NCI-H1092 (cell line): Measurements from ENCODE around the gene ASAH2B.
"Not testable (repeated sequence)": the region's sequence is repeated elsewhere in the genome, so short reads cannot be mapped to it uniquely, and the experiment has no call there.

Source experiments
- DNase-seq: peaks from one replicate; lab custom pipeline; 2025; lab: John Stamatoyannopoulos, UW

ASAH2B gene

DNA sequence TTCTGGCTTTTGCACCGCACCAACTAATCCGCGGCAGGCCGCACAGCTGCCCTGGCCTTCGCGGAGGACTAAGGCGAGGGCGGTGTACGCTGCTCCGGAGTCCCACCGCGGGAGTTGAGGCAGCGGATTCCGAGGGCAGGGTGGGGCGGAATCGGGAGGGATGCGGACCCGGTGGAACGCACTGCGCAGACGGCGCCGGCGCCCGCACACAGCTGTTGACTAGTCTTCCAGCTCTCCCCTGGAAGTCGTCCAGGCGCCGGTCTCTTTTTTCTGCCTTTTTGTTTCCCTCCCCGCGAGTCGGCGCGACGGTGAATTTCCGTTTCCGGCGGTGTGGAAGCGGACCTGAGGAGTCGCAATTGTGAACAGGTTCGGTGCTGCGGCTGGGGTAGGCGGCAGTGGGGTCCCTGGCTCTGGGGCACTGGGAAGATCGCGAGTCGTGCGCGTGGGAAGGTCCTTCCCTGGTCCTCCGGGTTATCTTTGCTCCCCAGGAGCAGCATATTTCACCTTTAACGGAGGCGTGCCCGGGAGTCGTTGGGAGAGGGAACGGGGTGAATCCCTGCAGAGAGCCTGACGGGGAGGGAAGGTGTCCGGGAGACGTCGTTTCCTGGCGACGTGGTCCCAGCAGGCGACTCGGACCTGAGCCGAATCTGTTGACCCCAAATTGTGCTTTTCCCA is at the start of gene ASAH2B:
ASAH2B (plus strand) TSS at position 319 of the 675 bp plus-strand sequence. CDS start 5,195 bp downstream, outside the sequence.
- peak; percentile 64 for DNase-seq

DNA sequence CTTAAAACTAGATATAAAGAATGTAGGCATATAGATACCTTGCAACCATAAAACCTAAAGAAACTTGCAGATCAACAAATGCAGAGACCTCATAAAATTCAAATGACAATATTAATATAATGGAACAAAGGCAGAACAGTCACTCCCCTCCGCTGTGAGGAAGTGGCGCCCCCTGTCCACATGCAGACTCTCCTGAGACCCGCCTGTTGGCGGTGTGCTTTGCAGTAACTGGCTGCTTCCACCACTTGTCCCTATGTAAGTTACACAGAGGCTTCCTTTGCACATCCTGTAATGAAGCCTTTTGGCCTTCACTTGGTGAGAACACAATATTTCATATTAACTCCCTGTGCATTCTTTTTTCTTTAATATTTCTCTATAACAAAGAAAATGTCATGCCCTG is 41.9 kb upstream of the ASAH2B start:
- DNase-seq = not testable (repeated sequence)

DNA sequence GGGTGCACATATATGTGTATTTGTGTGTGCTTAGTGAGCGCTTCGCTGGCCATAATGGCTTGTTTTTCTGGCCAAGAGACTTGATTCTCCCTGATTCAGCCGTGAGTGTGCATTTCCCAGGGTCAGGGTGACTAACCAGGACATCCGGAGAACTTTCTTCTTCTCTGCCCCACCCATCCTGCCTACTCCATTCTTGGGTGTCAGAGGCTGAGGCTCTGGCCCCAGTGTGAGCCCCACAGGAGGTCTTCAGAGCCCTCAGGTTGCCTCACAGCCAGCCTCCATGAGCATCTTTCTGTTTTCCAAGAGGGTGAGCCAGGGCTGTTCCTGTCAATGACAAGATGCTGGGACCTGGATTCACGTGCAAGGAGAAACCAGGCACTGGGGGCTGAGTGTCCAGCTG is 37.8 kb upstream of the ASAH2B start:
- DNase-seq = not testable (repeated sequence)

DNA sequence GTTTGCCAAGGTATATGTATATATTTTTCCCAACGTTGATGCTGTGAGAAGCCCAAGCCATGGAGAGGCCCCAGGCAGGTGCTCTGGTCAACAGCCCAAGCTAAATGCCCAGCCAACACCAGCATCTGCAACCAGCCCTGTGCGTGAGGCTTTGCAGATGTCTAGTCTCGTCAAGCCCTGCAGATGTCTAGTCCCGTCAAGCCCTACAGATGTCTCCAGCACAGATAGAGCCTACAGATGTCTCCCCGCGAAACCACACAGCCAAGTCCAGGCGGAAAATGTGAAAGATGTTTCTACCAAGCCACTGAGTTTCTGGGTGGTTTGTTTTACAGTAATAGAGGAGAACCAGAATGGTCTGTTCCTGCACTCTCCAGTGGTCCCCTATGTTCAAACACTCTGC is 36.7 kb upstream of the ASAH2B start:
- not testable (repeated sequence) for DNase-seq

DNA sequence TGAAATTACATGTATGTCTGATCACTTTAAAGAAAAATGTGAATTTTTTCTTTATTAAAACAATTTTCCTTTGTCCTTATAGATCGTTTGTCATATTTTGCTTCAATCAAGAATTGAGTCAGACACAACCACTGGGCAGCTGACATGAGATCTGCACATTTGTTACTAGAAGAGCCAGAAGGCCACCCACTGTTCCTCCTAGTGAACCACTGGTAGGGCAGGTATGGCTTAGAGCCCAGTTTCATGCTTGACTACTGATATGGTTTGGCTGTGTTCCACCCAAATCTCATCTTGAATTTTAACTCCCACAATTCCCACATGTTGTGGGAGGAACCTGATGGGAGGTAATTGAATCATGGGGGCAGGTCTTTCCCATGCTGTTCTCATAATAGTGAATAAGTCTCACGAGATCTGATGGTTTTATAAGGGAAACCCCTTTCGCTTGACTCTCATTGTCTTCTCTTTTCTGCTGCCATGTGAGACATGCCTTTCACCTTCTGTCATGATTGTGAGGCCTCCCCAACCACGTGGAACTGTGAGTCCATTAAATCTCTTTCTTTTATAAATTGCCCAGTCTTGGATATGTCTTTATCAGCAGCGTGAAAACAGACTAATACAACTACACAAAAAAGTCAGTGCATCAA is 35.2 kb upstream of the ASAH2B start:
- peak; percentile 18 for DNase-seq

DNA sequence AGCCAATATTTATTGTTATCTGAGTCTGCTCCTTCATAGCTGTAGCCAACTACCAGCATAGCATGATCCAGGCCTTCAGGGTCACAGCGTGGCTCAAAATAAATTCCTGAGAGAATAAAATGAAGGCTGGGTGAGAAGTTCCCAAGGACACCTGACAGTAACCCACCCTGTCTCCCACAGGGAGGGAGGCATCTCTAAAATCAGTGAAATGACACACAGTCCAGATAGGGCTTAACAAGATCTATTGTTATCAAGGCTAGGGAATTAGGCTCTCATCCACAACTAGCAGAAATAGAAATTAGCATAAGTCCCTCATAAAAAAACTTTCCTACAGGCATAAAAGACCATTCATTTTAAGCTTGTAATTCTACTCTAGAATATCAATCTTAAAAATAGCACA is 33.7 kb upstream of the ASAH2B start:
- not testable (repeated sequence) for DNase-seq

DNA sequence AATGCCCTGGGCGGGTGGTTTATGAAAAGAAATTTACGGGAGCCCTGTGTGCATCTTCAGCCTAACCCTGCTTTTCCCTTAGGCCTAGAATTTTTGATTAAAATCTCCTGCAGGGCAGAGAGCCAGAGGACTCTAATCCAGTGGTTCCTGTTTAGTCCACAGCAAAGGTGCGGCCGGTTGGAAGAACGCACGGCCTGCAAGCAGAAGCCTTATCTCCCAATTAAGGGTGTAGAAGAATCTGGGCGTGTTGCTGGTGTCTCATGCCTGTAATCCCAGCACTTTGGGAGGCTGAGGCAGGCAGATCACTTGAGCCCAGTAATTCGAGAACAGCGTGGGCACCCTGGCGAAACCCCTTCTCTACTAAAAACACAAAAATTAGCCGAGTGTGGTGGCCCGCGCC is 29.5 kb upstream of the ASAH2B start:
- not testable (repeated sequence) for DNase-seq

DNA sequence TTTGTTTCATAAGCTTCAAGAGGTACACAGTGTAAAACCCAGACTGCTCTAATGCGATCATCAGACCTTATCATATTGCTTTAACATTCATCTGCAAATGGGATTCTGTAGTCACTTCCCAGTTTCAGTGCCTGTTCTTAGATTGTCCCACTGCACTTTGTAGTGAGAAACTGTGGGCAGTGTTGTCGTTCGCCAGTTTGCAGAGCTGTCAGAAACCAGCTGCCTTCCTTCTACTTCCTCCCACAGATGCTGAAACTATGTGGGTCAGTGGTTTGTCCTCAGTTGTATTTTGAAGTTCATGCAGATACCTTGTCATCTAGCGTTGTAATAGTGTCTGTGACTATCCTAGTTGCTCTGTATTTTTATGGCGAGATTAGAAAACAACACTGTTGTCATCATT is 15.9 kb upstream of the ASAH2B start:
- not testable (repeated sequence) for DNase-seq

DNA sequence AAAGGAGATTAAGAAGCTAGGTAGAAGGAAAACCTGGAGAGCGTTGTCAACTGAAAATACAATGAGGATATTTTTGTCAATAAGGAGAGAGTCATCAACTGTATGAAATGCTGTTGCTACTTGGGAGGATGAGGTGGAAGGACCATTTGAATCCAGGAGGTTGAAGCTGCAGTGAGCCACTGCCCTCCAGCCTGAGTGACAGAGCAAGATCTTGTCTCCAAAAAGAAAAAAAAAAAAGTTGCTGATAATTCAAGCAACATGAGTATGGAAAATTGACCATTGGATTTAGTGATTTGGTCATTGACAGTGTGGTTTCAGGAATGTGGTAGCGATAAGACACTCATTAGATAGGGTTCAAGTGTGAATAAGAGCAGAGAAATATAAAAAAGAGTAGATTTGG is 11.6 kb upstream of the ASAH2B start:
- not testable (repeated sequence) for DNase-seq

DNA sequence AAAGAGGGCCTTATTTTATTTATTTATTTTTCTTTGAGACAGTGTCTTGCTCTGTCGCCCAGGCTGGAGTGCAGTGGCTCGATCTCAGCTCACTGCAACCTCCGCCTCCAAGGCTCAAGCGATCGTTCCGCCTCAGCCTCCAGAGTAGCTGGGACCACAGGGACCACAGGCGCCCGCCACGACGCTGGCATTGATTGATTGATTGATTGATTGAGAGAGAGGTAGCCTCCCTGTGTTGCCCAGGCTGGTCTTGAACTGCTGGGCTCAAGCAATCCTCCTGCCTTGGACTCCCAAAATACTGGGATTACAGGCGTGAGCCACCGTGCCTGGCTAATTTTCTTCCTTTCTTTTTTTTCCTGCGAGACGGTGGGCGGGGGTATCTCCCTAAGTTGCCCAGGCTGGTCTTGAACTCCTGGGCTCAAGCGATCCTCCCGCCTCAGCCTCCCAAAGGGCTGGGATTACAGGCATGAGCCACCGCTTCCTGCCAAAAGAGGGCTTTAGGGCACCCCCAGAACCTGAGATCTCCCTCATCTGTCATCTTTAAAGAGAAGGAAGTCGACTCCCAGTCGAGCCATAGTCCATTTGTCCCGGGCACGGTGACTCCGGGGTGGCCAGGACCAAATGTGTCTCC is 634 bp upstream of the ASAH2B start:
- not testable (repeated sequence) for DNase-seq

DNA sequence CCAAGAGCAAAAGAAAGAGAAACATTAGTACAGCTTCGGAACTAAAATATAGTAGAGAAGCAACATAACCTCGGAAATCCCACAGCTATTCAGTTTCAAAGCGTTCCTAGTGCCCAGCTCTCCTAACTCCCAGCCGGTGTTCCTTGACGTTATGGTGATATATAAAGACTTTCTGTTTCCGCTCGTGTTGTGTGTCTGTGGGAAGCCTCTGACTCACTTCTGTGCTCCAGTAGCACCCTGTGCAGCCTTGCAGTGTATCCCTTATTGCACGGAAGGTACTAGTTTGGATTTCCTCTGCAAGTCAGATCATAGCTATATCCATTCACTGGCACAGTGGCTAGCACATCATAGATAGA is 535 bp downstream of the ASAH2B start:
- DNase-seq = no peak

DNA sequence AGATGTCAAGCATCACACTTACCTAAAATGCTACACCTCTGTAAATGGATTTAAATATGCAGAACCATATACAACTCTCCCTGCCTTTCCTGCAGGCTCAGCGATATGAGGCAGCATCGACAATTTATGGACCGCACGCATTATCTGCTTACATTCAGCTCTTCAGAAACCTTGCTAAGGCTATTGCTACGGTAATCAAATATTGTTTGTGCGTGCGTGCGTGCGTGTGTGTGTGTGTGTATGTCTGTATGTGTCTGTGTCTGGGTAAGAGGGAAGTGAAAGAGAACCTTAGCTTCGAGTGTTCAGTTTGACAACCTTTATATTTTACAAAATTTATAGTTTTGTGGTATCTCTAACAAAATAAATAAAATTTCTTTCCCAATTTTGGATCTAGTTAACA is 3.1 kb downstream of the ASAH2B start:
- DNase-seq = not testable (repeated sequence)

DNA sequence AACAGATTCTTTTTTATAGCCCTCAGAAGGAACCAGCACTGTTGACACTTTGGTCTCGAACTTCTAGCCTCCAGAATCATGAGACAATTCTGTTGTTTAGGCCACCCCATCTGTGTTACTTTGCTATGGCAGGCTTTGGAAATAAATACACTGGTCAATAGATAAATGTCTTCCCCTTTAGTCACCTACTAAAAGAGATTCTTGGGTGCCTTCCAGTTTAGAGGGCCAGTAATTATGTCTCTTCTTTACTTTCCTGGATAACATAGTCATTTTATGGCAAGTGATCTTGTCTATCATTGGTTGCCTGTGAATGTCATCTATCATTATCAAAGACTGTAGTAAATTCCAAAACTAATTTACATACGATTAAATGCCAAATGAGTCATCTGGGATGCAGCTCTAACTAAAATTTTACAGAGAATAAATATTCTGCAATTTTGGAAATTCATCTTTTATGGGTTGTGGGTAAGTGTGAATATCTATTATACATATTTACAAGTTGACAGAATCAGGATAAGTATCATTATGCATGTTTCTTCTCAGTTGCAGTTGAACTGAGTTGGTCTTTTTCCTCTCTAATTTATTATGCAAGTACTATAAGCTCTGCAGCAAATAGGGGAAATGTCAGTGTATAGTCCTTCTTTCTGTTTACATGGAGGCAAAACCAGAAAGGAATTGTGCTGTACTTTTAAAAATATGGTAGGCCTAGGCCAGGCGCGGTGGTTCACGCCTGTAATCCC is 27.2 kb downstream of the ASAH2B start:
- not testable (repeated sequence) for DNase-seq

DNA sequence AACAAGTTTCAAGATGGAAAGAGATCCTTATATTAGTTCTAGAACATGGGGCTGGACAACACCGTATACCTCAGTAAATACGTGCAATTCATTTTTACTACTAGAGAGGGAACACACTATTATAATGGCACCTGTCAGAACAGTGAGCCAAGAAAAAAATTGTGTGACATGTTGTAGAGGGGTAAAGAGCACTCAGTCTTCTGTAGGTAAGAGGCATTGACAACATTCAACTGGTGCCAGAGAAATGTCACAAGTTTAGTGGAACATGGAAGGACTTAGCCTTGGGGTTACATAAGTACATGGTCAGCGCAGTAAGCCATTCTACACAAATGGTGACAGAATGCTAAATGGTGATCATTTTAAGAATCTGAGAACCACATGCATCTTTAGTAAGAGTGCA is 32.3 kb downstream of the ASAH2B start:
- not testable (repeated sequence) for DNase-seq

DNA sequence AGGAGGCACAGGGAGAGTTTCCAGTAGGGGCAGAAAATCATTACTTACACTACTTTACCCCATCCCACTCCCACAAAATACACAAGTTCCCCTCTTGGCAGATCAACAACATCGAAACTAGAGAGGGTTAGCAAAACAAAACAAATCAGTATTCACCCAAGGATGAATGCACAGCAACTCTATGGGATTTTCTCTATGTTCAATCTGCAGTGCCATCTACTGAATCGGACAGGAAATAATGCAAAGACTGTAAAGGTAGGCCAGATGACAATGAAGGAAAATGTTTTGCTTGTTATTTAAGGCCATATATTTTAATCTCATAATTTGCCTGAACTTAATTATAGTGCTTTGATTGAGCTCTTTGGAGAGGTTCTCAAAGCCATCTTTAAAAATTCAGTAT is 35.1 kb downstream of the ASAH2B start:
- DNase-seq = not testable (repeated sequence)

DNA sequence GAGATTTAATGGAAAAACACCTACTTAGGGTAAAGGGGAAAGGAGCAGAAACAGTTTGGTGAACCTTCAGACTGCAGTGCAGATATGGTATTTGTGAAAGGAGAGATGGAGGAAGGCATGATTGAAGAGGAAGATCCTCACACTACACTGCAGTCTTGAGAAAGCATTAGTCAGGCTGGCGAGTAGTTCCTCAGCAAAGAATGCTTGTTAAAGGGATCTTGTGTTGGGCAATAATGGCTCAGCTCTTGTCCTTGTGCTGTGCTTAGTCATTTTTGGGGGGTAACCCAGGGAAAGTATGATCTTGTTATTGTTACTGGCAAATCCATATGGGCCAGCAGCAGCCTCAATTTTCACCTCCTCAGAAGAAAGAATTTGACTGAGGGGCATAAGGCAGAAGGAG is 40.3 kb downstream of the ASAH2B start:
- not testable (repeated sequence) for DNase-seq

DNA sequence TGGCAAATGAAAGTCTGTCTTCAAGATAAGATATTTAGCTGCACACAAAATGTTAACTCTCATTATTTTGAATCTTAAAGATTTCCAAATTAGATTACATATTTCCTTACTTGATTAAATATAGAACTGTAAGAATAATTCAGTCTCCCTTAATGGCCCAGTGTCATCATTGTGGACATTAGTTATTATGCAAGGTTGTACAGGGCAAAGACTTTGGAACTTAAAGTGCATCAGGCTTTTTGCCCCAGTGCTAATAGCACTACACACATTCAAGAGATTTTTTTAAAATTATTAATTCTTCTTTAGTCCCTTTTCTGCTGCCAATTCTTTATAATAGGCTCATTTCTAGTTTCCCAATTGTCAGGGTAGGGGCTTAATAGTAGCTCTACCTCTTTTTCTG is 42.3 kb downstream of the ASAH2B start:
- not testable (repeated sequence) for DNase-seq

DNA sequence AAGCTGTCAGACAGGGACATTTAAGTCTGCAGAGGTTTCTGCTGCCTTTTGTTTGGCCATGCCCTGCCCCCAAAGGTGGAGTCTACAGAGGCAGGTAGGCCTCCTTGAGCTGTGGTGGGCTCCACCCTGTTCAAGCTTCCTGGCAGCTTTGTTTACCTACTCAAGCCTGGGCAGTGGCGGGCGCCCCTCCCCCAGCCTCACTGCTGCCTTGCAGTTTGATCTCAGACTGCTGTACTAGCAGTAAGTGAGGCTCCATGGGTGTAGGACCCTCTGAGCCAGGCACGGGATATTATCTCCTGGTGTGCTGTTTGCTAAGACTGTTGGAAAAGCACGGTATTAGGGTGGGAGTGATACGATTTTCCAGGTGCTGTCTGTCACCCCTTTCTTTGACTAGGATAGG is 48.2 kb downstream of the ASAH2B start:
- not testable (repeated sequence) for DNase-seq

DNA sequence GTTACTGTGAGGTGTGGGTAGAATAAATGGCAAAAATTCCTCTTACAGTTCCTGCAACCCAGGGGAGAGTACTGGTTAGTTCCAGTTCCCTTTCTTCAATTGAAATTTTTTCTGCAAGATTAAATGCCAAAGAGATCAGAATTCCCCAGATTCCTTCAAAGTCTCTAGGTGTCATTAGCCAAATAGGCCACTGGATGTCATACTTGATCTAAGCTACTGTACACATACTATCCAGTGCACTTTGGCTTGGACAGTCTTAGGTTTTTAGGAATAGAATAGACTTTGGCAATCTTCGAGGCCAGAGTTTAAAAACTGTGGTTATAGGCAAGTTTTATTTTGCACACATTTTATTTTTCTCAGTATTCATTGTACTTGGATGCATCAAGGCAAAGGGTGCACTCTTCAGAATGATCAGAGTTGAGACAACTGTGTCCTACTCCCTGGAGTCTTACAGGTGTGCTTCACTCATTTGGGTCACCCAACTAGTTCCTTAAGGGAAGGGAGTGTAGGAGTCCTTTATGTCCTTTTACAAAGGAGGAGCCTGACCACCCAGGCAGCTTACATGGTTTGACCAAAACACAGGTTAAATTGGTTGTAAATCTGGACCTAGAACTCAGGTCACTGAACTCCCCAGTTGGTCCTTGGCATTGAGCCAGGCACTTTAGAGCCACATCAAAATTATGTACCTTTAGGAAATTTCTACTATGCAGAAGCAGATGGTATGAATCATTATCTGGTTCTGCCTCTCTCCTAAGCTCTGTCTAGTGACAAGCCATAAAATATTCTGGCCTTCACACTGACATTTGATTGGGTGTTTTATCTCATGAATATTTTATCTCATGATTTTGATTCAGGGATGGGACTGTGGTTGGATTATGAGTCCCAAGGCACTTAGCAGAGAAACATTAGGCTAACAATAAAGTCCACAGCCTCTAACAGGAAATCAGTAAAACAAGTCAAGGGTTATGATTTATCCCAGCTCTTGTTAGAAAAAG is 49.5 kb downstream of the ASAH2B start:
- no peak for DNase-seq

DNA sequence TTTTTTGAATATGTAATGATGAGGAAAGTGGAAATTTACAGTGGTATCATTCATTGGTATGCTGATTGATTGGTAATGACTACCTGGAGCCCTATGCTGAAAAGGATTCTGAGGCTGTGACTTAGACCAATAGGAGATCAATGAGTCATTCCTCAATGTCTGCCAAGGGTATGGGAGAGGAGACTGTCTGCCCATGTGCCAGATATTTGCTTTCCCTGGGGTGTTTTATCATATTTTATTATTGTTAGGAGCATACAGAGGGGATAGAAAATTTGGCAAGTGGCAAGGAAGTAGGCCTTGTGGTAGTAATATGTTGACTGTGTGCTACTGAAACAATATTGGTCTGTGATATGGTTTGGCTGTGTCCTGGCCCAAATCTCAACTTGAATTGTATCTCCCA is 54.8 kb downstream of the ASAH2B start:
- DNase-seq = no peak

DNA sequence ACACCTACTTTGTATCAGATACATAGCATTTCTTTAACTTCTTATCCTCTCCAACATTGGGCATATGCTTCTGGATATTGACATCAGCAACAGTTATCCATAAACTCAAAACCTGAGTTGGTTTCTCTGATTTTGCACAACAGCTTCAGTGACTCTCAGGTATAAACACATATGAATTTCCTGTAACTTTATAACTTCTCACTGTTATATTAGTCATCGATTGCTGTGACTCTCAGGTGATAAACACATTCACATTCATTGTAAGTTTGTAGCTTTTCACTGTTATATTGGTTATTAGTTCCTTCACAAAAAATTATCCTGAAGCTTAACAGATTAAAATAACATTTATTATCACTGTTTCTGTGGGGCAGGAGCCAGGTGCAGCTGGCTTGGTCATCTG is 57.0 kb downstream of the ASAH2B start:
- no peak for DNase-seq
